LHCN-M2 (cell line): Measurements from ENCODE around the gene FXYD1. TPM values are rescaled to one million over a fixed set of nuclear protein-coding genes. Genes with fewer than 3 reads are reported as not detected.

Experiments used
- DNase-seq: peaks from one replicate; pipeline ENCODE4 v3.0.0-alpha.2; 2012; ENCODE audit warnings: low read depth
- total RNA-seq: library from RNA; depleted of rRNA; stranded (reverse); fragments of >200 nt; gene quantifications from 2 replicates; pipeline ENCODE4 v1.2.3, GENCODE V29; 2014

The FXYD1 gene
- total RNA-seq, 1 experiment from 2014 or later, result not detected

- no peak for DNase-seq
Observed at GRCh38 chr19:35160629-35161433, 22.2 kb downstream of the FXYD1 start.

DNA sequence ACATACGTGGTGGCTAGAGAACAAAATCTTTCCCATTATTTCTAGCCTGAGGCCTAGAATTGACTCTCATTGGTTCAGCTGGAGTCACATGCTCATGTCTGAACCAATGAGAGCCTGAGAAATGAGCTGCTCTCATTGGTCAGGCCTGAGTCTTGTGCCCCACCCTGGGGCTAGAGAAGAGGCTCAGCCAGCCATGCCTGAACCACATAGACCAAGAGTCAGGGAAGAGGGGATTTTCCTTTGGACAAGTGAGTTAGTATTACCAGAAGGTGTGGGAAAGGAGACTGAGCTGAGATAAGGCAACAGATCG, 22.8 kb downstream of the FXYD1 start:
- no peak for DNase-seq

DNA sequence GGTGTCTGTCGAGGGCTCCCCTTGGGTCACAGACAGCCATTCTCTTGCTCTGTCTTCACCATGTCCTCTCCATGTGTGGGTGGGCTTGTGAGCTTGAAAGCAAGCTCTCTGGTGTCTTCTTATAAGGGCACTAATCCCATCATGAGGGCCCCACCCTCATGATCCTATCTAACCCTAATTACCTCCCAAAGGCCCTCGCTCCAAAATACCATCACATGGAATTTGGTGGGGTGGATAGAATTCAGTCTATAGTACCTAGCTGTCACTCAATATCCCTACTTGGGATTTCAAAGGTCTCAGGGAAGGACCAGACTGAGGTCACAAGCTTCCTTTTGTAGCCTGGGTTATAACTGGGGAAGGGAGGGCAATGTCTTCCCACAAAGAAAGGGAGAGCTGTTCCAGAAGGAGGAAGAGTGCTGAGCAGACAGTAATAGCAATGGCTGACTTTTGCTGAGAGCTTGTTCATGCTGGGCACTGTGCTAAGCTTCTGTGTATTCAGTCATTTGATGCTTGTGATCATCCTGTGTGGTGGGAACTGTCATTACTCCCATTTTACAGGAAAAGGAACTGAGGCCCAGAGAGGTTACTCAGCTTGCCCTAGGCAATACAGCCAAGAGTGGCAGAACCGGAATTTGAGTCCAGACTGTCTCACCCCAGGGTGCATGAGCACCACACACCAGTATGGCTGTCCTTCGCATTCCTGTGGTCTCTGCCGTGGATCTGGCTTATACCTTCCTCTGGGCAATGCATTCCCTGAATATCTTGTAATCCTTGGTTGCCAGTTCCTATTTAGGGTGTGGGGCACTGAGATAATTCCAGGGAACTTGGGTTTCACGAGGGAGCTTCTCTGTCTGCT, 24.1 kb downstream of the FXYD1 start:
- no peak for DNase-seq

GRCh38 chr19:35164418-35164817, 25.8 kb downstream of the FXYD1 start:
- no peak for DNase-seq

DNA sequence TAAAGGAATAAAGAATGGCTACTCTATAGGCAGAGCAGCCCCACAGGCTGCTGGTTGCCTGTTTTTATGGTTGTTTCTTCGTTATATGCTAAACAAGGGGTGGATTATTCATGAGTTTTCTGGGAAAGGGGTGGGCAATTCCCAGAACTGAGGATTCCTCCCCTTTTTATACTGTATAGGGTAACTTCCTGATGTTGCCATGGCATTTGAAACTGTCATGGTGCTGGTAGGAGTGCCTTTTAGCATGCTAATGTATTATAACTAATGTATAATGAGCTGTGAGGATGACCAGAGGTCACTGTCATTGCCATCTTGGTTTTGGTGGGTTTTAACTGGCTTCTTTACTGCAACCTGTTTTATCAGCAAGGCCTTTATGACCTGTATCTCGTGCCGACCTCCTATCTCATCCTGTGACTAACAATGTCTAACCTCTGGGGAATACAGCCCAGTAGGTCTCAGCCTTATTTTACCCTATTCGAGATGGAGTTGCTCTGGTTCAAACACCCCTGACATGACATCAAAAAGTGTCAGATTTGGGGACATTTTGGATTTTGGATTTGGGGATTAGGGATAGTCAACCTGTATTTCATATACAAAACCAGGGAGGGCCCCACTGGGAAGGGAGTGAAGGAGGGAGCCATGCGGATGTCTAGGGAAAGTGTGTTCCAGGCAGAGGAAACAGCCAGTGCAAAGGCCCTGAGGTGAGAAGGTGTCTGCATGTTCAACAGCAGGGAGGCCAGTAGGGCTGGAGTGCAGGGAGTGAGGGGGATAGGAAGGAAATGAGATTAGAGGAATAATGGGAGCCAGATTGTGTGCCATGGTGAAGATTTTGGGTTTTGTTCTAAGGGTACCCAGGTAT, 26.8 kb downstream of the FXYD1 start:
- DNase-seq, result no peak

GRCh38 chr19:35166100-35167063, 27.8 kb downstream of the FXYD1 start:
- DNase-seq, result no peak

DNA sequence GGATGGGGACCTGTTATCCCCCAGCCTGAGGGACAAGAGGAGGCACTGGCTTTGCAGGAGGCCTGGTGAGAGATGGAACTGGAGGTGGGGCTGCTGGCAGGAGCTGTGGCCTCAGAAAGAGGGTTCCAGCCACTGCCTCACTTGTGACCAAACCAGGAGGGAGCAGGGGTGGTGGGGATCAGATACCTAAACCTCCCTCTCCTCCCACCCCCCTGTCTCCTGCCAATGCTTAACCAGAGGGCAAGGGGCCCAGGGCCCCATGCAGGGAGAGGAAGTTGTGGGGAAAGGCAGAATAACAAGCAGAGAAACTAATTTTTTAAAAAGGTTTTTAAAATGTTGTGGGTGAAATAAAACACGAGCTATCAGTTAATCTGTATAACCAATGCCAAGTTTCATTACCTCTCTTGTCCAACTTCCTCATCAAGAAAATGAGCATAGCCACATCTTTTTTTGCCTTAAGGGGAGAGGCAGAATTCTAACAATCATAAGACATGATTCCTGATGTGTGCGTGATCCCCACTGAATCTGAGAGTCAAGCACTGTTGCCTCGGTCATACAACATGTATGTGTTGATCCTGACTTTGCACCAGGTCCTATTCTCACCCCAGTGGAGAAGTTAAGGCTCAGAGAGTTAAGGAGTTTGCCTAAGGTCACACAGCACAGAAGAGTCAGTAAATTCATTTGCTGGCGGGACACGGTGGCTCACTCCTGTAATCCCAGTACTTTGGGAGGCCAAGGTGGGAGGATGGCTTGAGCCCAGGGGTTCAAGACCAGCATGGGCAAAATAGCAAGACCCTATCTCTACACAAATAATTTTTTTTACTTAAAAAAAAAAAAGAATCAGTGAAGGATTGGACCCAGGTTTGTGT, 28.9 kb downstream of the FXYD1 start:
- DNase-seq, result no peak

DNA sequence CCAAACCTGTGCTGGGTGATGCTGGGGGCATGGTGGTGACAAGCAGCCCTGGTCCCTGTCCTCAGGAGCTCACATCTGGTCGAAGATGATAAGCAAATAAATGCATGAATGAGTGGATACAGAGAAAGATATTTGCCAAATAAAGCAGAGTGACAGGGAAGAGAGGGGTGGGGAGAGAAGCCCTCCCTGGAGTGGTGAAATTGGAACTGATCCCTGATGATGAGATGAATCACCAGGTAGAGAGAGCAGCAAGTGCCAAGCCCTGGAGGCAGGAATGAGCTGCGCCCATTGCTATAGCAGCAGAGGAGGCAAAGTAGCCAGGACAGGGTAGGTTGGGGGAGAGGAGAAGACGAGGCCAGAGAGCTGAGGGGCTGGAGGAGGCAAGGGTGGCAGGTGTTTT, 29.6 kb downstream of the FXYD1 start:
- no peak for DNase-seq

GRCh38 chr19:35169221-35169995, 30.8 kb downstream of the FXYD1 start:
- DNase-seq, result no peak

GRCh38 chr19:35170359-35171061, 31.9 kb downstream of the FXYD1 start:
- DNase-seq, result no peak

DNA sequence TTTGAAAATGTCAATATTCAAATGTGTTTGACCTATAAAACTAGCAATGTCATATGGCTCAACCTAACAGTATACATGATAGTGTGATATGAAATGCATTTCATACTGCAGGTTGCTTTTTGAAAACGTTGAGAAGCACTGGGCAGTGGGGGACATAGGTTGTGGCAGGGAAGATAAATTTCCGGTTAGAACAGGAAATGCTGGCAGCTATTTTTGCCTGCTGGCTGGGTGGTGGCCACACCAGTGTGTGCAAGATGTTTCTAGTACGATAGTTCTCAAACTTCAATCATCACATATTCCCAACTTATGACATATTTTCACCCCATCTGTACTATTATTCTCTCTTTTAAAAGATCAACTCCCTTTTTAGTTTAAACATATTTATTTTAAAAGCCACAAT, 33.1 kb downstream of the FXYD1 start:
- no peak for DNase-seq

DNA sequence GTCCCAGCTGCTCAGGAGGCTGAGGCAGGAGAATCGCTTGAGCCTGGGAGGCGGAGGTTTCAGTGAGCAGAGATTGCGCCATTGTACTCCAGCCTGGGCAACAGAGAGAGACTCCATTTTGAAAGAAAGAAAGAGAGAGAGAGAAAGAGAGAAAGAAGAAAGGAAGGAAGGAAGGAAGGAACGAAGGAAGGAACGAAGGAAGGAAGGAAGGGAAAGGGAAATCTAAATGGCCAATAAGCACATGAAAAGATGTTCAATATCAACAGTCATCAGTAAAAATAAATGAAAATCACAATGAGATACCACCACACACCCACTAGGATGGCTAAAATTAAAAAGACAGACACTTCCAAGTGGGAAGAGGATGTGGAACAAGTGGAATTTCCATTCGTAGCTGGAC, 35.6 kb downstream of the FXYD1 start:
- no peak for DNase-seq

DNA sequence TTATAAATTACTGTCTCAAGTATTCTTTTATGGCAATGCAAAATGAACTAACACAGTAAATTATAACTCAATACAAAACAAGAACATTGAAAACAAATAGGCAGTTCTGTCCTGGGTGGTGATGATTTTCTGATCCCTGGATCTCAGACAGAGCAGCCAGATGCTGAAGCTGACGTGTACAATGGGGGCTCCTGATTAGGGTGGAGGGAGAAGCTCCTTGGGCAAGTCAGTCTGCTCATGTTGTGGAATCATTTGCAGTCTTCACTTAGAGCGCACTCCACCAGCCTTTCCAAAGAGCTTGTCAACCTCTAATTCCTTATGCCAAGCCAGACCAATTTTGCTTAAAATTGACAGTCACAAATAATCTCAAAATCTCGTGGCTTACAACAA, 37.6 kb downstream of the FXYD1 start:
- DNase-seq, result no peak

DNA sequence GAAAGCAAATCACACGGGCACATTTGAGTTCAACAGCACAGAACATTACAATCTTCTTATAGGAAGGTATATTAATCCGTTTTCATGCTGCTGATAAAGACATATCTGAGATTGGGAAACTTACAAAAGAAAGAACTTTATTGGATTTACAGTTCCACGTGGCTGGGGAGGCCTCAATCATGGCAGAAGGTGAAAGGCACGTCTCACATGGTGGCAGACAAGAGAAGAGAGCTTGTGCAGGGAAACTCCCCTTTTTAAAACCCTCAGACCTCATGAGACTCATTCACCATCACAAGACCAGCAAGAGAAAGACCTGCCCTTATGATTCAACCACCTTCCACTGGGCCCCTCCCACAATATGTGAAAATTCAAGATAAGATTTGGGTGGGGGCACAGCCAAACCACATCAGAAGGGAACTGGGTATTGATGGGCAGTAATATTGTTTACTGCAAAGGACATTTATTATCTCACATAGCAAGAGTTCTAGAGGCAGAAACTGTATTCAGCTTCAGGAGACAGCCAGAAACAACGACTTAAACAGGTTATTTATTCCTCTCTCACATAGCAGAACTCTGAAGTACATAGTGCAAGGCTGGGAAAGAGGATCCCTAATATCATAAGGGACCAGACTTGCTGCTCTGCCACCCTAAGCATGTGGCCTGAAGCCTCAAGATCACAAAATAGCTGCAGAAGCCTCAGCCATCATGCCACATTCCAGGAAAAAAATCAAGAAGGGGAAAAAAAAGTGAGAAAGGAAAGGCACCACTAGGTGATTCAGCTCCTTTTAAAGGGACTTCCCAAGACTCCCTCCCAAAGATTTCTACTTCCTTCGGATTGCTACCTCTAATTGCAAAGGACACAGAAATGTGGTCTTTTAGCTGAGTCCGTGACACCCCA, 39.0 kb downstream of the FXYD1 start:
- DNase-seq, result no peak

- DNase-seq, result no peak
Observed at GRCh38 chr19:35178701-35179100, 40.1 kb downstream of the FXYD1 start.

DNA sequence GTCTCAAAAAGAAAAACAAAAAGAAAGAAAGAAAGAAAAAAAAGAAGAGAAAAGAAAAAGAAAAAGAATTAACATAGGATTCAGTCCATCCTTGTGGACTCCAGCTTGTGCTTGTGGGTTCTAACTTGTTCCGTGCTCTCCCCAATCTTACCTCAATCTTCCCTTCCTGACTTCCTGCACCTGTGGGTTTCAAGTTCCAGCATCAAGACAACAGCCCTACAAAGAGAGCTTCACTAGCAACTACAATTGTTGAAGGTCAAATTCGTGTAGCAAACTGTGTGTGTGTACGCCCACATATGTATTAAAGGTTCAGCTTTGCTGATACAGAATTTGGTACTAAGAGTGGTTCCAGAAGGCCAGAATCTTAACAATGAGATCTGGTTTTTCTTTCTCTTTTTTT, 41.2 kb downstream of the FXYD1 start:
- DNase-seq, result no peak

DNA sequence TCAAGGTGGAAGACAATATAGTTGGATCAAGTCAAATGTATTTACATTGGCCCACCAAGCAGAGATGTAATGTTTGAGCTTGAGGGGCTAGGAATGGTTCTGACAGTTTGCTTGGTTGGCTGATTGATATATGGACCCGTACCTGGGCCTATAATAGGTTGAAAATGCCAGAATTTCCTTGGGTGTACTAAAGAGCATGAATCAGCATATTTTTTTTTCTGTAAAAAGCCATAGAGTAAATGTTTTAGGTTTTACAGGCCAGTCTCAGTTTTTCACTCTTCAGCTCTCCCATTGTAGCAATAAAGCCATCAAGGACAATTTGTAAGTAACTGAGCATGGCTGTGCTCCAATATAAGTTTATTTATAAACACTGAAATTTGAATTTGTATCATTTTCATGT, 42.8 kb downstream of the FXYD1 start:
- DNase-seq, result no peak
